ENCODE measurements around the gene MRPS27.
A peak's percentile ranks its signal among the peaks of the same experiment; 100 is the strongest.

The MRPS27 gene

GRCh38 chr5:72231991-72232703 lies 87.9 kb downstream of the MRPS27 start:
- peak; percentile 85 for DNase-seq (ENCODE audit: low read depth)

- no peak for DNase-seq (ENCODE audit: low read depth)
Observed at GRCh38 chr5:72228960-72229359, 91.1 kb downstream of the MRPS27 start.

- DNase-seq (ENCODE audit: low read depth), result no peak
Observed at GRCh38 chr5:72226950-72227349, 93.1 kb downstream of the MRPS27 start.

GRCh38 chr5:72225741-72226140 lies 94.3 kb downstream of the MRPS27 start:
- DNase-seq (ENCODE audit: low read depth), result no peak

- DNase-seq (ENCODE audit: low read depth), result peak; percentile 66
Observed at GRCh38 chr5:72224946-72225463, 95.0 kb downstream of the MRPS27 start.

DNA sequence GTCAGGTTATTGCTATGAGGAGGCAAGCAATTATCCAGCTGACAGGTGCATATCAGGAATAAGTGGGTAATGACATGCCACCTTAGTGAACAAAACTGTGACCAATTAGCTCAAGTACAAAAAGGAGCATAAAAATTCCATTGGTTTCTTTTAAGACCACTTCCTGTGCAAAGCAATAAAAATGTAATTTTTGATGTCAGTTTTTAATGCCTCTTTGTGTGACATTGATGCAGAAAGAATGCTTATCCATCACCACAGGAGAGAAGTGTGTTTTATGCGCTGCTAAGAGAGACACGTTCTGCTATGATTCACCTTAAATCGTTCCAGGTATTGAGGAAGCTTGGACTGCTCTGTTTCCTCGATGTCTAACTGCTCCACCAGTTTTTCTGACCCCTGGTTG lies 96.7 kb downstream of the MRPS27 start:
- no peak for DNase-seq (ENCODE audit: low read depth)

DNA sequence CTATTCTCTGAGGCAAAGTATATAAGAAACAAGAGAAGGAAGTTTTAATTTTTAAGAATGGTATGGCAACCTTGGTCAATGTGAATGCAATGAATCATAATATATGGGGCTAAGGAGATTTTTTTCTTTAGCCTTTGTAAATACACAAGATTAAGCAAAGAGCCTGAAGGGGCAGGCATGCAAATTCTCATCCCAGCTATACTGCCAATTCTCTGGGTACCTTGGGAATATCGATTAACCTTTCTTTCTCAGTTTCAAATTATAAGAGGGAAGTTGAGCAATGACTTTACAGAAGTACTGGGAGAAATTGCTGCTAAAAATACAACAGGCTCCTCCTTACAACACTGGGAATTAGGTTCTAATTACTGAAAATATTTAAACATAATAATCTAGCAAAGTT lies 97.5 kb downstream of the MRPS27 start:
- no peak for DNase-seq (ENCODE audit: low read depth)

DNA sequence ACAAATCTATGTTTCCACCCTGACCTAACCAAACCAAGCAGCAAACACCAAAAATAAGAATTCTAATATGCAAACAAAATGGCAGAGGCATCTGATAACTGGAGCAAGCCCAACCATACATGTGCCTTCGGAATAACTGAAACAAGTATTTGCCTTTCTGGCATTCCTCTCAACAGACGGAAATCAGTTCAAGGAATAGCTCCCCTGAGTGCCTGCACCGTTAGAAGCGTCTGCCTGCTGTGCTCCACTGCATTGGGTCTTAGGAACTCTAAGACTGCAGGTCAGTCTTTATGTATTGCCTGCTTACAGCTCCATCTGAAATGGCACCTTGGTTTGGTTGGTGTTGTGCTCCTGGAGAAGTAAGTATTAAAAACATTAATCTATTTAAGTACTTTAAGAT lies 98.5 kb downstream of the MRPS27 start:
- DNase-seq (ENCODE audit: low read depth), result no peak

GRCh38 chr5:72221099-72221498 lies 98.9 kb downstream of the MRPS27 start:
- no peak for DNase-seq (ENCODE audit: low read depth)

GRCh38 chr5:72216756-72217155 lies 103.3 kb downstream of the MRPS27 start:
- DNase-seq (ENCODE audit: low read depth), result no peak

DNA sequence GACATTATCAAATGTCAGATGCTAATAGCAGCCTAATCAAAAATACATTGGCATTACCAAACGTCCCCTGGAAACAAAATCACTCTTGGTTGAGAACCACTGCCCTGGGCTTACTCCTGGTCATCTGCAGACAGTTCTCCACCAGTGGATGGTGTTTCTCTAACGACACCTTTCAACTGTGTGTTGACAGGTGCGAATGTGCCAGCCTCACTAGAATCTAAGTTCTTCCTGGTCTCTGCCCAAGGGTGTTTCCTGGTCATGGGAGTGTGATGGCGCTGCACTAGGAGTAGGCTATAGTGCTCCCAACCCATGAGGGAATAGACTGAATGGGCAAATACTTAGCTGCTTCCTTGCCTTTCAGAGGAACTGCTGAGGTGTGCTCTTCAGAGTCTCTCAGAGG lies 105.9 kb downstream of the MRPS27 start:
- DNase-seq (ENCODE audit: low read depth), result no peak

- DNase-seq (ENCODE audit: low read depth), result no peak
Observed at GRCh38 chr5:72213482-72213881, 106.6 kb downstream of the MRPS27 start.

GRCh38 chr5:72212171-72212570 lies 107.9 kb downstream of the MRPS27 start:
- DNase-seq (ENCODE audit: low read depth), result peak; percentile 39

DNA sequence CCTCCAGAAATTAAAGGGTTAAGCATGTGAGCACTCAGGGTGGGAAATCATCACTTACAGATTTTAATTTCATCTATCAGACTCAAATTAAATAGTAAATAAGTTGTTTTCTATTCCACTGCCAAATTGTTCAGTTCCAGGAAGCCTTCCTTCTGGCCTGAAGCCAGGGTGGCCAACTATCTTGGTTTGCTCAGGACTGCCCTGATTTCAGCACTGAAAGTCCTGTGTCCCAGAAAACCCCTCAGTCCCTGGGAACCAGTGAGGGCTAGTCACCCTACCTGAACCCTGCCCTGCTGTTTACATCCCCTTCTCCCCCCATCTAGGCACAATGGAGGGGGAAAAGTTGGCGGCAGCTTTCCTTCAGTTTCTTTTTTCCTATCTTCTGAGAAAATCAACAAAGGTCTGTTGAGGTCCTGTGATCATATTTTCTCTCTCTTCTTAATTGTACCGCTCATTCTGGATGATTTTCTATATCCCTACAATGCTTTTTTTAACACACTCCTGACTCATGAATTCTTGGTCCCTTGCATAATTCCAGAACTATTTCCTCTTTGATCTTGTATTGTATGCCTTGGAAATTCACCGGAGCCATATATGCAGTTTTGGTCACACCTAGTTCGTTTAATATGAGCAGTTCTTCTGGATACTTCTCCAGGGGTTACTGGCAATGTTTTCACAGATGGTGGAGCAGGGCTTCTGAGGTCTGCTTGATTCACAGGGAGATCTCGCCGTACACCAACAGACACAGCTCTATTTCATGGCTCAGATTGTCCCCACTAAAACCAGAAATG lies 109.0 kb downstream of the MRPS27 start:
- peak; percentile 61 for DNase-seq (ENCODE audit: low read depth)

DNA sequence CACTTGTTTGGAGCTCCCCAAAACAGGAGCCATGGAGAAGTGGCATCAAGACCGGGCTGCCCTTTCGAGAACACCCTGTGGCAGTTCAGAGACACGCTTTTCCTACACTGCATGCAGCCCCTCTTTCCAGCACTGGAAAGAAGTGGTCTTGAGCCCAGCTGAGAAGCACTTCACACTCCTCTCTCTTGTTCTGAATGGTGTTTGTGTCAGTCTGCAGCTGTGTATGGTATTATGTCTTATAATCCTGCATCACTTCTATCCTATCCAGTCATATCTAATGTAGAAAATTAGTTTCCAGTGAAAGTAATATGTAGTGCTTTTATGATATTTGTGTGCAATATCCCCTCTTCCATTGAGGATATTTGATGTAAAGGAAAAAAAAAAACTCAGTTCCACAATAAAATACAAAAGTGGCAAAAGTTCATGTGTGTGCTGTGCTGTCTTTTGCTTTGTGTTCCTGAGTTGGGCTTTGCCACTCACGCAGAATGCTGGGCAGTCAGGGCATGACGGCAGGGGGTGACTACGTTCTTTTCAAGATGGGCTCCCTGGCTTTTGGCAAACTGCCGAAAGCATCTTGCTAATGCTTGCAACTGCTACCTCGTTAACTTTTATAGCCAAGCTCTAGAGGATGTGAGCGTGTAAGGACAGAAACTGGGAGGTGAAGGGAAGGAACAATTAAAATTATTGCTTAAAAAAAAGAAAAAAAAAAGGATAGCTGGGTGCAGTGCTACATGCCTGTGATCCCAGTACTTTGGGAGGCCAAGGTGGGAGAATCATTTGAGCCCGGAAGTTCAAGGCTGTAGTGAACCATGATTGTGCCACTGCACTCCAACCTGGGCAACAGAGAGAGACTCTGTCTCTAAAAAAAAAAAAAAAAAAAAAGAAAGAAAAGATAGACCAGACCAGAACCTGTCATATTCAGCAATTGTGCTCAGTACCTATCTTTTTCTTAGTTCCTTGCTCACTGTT lies 110.6 kb downstream of the MRPS27 start:
- no peak for DNase-seq (ENCODE audit: low read depth)

DNA sequence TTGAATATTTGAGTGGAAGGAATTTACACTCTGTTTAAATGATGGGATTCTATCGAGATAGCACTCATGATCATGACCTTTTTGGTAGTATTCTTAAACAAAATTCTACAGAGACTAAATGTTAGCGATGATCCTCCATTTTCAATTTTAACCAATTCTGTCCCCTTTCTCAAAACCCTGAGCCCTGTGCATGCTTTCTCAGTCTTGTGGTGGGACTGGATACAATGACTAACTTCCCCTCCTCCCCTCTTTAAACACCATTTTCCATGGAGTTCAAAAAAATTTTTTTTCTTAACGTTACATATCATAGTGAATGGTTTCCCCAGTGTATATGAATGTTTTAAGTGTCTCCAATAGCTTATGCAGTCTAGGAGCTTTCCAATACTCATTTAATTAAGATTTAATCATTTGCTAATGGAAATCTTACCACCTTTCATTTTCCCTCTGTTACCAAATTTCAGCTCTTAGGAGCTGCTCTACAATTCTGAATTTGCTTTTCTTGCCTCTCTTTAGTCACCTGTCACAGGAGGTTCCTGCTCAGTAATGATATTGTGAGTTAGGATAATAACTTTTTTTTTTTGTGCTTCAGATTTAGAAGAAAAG lies 111.6 kb downstream of the MRPS27 start:
- DNase-seq (ENCODE audit: low read depth), result no peak

DNA sequence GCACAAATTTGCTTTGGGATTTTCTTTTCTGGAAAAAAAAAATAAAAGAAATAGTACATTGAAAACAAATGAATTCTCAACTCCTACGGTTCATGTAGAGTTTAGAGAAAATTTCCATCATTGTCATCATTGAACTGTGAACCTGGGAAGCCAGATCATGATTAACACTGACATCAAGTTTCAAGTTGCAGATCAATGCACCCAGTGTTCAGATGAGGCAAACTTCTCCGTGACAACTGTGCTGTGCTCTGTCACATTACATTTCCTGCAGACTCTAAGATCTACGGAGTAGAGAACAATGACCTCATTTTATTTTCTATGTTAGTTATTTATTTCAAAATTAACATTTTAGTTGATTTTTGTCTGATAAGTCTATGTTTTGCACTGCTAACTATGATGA lies 113.0 kb downstream of the MRPS27 start:
- DNase-seq (ENCODE audit: low read depth), result no peak

- no peak for DNase-seq (ENCODE audit: low read depth)
Observed at GRCh38 chr5:72206160-72206559, 113.9 kb downstream of the MRPS27 start.

DNA sequence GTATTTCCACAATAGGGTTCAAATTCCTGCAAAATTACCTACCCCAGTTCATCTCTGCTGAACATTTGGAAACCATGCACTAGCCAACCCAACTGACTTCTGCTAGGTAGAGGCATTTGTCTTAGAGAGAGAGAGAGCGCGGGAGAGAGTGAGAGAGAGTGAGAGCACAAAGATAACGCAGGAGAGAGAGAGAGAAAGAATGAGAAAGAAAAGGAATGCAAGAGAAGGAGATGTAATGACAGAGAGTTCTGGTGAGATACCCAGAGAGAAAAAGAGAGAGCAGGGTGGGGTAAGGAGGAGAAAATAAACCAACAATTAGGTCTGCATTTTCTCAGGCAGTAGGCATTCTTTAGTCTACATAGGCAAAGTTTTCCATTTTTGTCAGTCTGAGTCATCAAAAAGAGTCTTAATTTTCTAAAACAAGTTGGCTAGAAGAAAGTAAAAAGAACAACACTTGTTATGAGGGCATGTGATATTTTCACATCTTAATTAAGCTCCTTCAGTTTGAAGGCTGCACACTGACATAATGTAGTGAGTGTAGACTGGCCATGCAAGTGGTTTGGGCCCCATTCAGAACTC lies 114.5 kb downstream of the MRPS27 start:
- peak; percentile 32 for DNase-seq (ENCODE audit: low read depth)

DNA sequence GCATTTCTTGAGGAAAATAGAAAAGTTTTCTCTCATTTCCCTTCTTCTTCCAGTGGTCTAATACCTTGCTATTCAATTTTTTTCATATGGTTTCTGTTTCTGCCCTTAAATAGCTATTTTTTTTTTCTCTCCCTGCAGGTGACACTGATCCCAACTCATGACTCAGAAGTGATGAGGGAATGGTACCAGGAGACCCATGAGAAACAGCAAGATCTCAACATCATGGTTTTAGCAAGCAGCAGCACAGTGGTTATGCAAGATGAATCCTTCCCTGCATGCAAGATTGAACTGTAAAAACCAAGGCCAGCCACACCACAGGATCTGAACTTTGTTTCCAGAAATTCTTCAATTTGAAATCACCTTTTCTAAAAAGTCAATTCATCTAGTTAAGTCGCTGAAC lies 115.1 kb downstream of the MRPS27 start:
- peak; percentile 66 for DNase-seq (ENCODE audit: low read depth)

DNA sequence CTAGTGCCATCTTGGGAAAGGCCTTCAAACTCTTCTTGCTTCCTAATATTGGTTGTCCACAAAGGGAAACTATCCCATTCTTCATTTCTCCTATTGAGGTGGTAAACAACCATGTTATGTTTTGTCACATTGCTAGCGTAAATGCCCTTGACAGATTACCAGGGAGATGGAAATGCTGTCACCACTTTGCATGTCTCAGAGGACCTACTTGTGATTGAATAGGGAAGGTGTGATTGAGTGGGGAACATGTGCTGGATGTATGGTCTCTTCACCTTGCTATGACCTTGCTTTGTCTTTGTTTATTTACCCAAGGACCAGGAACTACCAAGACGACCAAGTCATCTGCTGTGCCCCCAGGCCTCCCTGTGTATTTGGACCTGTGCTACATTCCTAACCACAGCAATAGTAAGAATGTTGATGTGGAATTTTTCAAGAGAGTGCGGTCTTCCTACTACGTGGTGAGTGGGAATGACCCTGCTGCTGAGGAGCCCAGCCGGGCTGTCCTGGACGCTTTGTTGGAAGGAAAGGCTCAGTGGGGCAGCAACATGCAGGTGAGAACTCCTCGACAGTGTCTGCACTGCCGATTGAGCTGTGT lies 116.7 kb downstream of the MRPS27 start:
- DNase-seq (ENCODE audit: low read depth), result peak; percentile 15

Data from amniotic epithelial cell (primary cell).